ENCODE results near the gene SF3B1.

SF3B1 gene

GRCh38 chr2:197431858-197432257 is 3.0 kb downstream of the SF3B1 start:
- DNase-seq (ENCODE audit: insufficient read length, low spot score) (no peak), FAIRE-seq (no peak)
- no peak for TF ChIP-seq CTCF (IDR thresholded peaks at IDR 0.05; ENCODE audit: insufficient read depth, missing control alignments)

GRCh38 chr2:197427986-197428385 is 6.8 kb downstream of the SF3B1 start:
- TF ChIP-seq CTCF (IDR thresholded peaks at IDR 0.05; ENCODE audit: insufficient read depth, missing control alignments), result no peak
- no peak for DNase-seq (ENCODE audit: insufficient read length, low spot score)
- no peak for FAIRE-seq

- DNase-seq (ENCODE audit: insufficient read length, low spot score) (no peak), FAIRE-seq (no peak)
- no peak for TF ChIP-seq CTCF (IDR thresholded peaks at IDR 0.05; ENCODE audit: insufficient read depth, missing control alignments)
Observed at GRCh38 chr2:197426723-197427603, 7.9 kb downstream of the SF3B1 start.

GRCh38 chr2:197425550-197425949 is 9.3 kb downstream of the SF3B1 start:
- DNase-seq (ENCODE audit: insufficient read length, low spot score) (no peak), FAIRE-seq (no peak)
- no peak for TF ChIP-seq CTCF (IDR thresholded peaks at IDR 0.05; ENCODE audit: insufficient read depth, missing control alignments)

GRCh38 chr2:197423307-197423706 is 11.5 kb downstream of the SF3B1 start:
- DNase-seq (ENCODE audit: insufficient read length, low spot score) (no peak), FAIRE-seq (no peak)
- no peak for TF ChIP-seq CTCF (IDR thresholded peaks at IDR 0.05; ENCODE audit: insufficient read depth, missing control alignments)

GRCh38 chr2:197419438-197419837 is 15.4 kb downstream of the SF3B1 start:
- TF ChIP-seq CTCF (IDR thresholded peaks at IDR 0.05; ENCODE audit: insufficient read depth, missing control alignments), result no peak
- no peak for DNase-seq (ENCODE audit: insufficient read length, low spot score)
- FAIRE-seq, result no peak

- no peak for DNase-seq (ENCODE audit: insufficient read length, low spot score)
- FAIRE-seq, result no peak
- TF ChIP-seq CTCF (IDR thresholded peaks at IDR 0.05; ENCODE audit: insufficient read depth, missing control alignments), result no peak
Observed at GRCh38 chr2:197416268-197416667, 18.6 kb downstream of the SF3B1 start.

Data from D721Med (cell line).